ENCODE data around the gene RABGEF1. TPM values are rescaled to one million over a fixed set of nuclear protein-coding genes. Genes with fewer than 3 reads are reported as not detected.
A peak's percentile ranks its signal among the peaks of the same experiment; 100 is the strongest.

Gene RABGEF1
- total RNA-seq, 2 experiments from 2014 or later: 18.2 to 25.5 TPM

GRCh38 chr7:66832531-66833351 is 92.2 kb downstream of the RABGEF1 start:
- H3K9me2 ChIP-seq (ENCODE audit: insufficient read depth, low read length): no peaks in the 10 kb centered on the region
- ChIA-PET CTCF (ENCODE audit: unreplicated experiment) (no interaction called here), POLR2A (no interaction called here)
- H4K20me1 ChIP-seq (ENCODE audit: insufficient read depth, low read length): no peaks in the 10 kb centered on the region
- no peak for DNase-seq (ENCODE audit: low spot score)
- H2AFZ ChIP-seq (ENCODE audit: low read length): no peak overlapping the region
- H3K4me3 ChIP-seq (ENCODE audit: low read depth, low read length, poor library complexity, severe bottlenecking): no peak overlapping the region
- TF ChIP-seq EZH2phosphoT487 (IDR thresholded peaks at IDR 0.05; ENCODE audit: borderline replicate concordance, low read depth, low read length): no peak
- no peak for TF ChIP-seq CTCF (conservative IDR thresholded peaks at IDR 0.05; ENCODE audit: low read length)
- no peaks in the 10 kb centered on the region for H3K4me1 ChIP-seq (ENCODE audit: insufficient read depth, low read length, poor library complexity, severe bottlenecking)
- intact Hi-C loops (cut with micrococcal nuclease; ENCODE audit: unreplicated experiment): no loop called here
- no peak overlapping the region for H3K4me2 ChIP-seq (ENCODE audit: low read length)
- no peak overlapping the region for H3K27ac ChIP-seq (ENCODE audit: low read depth, low read length, poor library complexity, severe bottlenecking)
- H3K36me3 ChIP-seq (ENCODE audit: insufficient read depth, low read length): no peaks in the 10 kb centered on the region
- no peaks in the 10 kb centered on the region for H3K79me2 ChIP-seq (ENCODE audit: insufficient read depth, low read depth, low read length)
- peaks cover 10% of the 10 kb centered on the region; the same call in 1 of the 2 replicates for H3K9me3 ChIP-seq (ENCODE audit: low read length)
- BruUV-seq (replicated peaks): no TSS peak

- no TSS peak for BruUV-seq (replicated peaks)
Observed at GRCh38 chr7:66837007-66837406, 96.5 kb downstream of the RABGEF1 start.

More at GRCh38 chr7:66837007-66837406, 96.5 kb downstream of the RABGEF1 start:
- ChIA-PET POLR2A (no interaction called here), CTCF (ENCODE audit: unreplicated experiment) (no interaction called here)
- Histone ChIP-seq H3K9me3 (ENCODE audit: low read length) (peaks cover 10% of the 10 kb centered on the region; the same call in 1 of the 2 replicates), H3K27ac (ENCODE audit: low read depth, low read length, poor library complexity, severe bottlenecking) (no peak overlapping the region), H3K9me2 (ENCODE audit: insufficient read depth, low read length) (no peaks in the 10 kb centered on the region), H4K20me1 (ENCODE audit: insufficient read depth, low read length) (no peaks in the 10 kb centered on the region), H3K36me3 (ENCODE audit: insufficient read depth, low read length) (no peaks in the 10 kb centered on the region), H3K4me2 (ENCODE audit: low read length) (no peak overlapping the region), H2AFZ (ENCODE audit: low read length) (no peak overlapping the region), H3K79me2 (ENCODE audit: insufficient read depth, low read depth, low read length) (no peaks in the 10 kb centered on the region), H3K4me1 (ENCODE audit: insufficient read depth, low read length, poor library complexity, severe bottlenecking) (no peaks in the 10 kb centered on the region), H3K4me3 (ENCODE audit: low read depth, low read length, poor library complexity, severe bottlenecking) (no peak overlapping the region)
- TF ChIP-seq EZH2phosphoT487 (IDR thresholded peaks at IDR 0.05; ENCODE audit: borderline replicate concordance, low read depth, low read length): no peak
- TF ChIP-seq CTCF (conservative IDR thresholded peaks at IDR 0.05; ENCODE audit: low read length): peak; percentile 75
- intact Hi-C loops (cut with micrococcal nuclease; ENCODE audit: unreplicated experiment): no loop called here
- DNase-seq (ENCODE audit: low spot score): peak; percentile 53

Measured in OCI-LY7 (cell line).